ENCODE data around the gene HOXB2.

The HOXB2 gene

DNA sequence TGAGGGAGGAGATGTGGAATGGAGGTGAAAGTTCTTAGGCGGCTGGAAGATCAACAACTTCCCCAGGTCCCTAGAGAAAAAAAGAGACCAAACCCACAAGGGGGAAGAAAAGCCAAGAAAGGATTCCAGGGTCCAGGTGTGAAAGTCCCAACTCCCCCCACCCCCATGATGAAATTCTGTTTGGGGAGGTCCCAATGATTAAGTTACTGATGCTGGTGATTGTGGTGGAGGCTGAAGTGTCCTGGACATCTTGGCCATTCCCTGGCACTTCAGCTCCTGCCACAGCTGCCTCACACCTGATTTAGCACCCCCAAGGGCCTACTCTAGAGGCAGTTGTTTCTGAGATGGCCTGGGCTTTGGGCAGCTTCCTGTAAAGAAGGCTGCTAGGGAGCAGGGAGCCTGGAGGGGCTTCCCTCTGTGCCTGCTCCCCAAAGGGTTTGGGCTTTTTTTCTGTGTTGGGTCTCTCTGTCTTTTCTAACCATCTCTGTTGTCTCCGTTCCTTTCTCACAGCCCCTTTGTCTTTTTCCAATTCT, 20.2 kb upstream of the HOXB2 start:
- DNase-seq = no peak

DNA sequence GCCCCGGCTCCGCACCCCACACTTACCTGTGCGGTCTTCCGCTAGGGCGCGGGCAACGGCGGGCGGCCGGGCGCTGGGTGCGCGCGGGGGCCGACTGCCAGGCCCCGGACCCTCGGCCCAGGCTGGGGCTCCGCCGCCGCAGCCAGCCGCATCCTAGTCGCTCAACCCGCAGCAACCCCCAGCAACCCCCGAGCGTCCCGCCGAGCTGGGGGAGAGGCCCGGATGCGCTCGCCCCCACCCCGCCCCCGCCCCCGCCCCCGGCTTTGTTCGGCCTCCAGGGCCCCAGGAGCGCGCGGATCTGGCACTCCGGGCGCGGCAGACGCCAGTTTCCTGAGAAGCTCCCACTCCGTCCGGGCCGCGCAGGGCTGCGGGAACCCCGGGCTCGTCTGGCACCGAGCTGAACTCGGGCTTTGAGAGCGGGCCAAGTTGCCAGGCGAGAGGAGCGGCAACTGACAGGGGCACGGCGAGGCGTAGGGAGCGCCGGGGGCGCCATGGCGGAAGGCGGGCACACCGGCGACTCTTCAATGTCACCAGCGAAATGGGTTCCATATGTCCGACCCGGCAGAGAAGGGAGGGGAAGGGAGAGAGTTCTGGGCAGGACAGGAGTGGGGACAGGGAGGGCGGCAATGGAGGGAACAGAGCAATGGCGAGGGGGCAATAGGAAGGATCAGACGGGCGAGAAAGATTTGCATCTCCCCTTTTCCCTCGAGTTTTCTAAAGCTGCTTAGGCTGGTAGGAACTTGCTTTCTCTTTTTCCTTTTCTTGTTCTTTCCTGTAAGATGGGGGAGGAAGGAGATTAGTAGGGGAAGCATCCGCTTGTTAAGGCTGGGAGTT, 19.5 kb upstream of the HOXB2 start:
- DNase-seq = no peak

DNA sequence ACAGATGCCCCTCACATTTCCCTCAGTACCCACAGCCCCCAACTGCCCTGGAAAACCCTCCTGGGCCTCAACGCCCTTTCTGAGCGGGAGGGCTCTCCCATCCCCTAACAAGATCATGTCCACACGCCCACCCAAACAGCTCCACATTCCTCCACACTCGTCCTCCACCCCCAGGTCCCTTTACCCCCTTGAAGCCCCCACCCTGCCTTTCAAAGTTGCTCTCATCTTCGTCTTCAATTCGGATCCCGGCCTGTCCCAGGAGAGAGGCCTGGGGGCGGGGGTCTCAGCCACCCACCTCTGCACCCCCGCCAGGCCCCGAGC, 18.9 kb upstream of the HOXB2 start:
- no peak for DNase-seq

DNA sequence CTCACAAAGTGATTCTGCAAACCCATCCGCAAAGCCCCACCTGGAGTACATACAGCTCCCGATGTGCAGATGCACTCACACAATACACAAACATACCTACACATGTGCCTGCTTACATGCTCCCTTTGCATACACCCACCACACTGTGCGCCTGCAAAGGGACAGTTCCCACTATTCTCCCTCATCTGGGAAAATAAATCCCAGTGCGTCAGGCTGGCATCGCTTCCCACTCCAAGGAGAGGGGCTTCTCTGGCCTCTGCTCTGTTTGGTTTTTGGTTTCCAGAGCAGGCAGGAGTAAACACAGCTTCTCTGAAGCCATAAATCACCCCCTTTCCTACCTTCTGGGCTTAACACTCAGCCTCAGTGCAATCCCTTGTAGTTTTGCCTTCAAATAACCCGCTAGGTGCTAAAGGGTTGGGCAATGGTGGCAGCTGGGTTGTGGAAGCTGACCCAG, 18.5 kb upstream of the HOXB2 start:
- no peak for DNase-seq

DNA sequence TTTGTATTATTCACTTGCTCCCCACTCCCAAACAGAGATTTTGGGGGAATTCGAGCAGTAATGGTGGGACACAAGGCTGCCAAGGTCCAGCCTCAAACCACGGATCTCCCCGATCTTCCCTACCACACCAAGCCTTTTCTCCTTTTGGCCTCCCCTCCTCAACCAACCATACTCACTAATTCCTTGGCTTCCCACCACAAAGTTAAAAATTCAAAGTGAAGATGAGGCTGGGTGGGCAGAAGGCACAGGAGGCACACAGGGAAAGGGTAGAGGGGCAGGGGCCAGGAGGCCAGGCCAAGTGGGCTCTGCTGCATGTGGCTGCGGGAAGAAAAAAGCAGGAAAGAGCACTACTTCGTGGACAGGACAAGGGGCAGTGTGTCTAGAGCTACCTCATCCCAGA, 18.0 kb upstream of the HOXB2 start:
- no peak for DNase-seq

DNA sequence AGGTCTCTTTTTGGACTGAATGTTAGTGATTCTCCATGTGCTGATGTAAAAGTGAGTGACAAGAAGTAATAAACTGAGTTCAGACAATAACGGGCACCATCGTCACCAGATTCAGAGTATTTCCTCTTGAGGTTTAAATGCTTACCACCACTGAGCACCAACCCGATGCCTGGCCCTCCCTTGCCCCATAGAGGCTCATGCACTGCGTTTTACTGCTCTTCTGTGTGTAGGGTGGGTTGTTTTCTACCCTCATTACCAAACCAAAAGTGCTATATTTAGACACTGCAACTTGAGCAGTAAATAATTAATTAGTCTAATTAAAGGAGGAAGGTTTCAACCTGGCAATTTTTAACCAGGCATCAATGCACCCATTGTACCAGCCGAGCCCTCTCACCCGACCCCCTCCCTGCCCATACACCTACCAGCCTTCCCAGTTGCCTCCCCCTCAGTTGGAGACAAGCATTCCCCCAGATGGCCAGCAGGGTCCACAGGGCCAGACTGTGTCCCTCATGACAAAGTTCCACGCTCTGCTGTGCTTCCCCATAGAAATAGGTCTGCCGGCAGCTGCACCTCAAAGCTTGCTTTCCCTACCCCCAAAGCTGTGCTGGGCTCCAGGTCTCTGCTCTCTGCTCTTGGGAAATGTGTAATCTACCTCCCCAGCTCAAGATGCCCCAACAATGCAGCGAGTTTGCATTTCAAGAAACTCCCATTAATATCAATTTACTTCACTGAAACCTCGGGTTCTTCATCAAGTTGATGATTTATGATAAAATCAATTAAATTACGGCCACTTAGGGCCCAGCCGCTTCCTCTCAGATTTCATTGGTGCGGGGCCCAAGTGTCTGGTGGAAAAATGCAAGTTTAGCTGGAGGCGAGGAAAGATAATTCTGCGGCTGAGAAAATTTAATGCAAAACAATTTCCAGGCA, 17.2 kb upstream of the HOXB2 start:
- DNase-seq = no peak

DNA sequence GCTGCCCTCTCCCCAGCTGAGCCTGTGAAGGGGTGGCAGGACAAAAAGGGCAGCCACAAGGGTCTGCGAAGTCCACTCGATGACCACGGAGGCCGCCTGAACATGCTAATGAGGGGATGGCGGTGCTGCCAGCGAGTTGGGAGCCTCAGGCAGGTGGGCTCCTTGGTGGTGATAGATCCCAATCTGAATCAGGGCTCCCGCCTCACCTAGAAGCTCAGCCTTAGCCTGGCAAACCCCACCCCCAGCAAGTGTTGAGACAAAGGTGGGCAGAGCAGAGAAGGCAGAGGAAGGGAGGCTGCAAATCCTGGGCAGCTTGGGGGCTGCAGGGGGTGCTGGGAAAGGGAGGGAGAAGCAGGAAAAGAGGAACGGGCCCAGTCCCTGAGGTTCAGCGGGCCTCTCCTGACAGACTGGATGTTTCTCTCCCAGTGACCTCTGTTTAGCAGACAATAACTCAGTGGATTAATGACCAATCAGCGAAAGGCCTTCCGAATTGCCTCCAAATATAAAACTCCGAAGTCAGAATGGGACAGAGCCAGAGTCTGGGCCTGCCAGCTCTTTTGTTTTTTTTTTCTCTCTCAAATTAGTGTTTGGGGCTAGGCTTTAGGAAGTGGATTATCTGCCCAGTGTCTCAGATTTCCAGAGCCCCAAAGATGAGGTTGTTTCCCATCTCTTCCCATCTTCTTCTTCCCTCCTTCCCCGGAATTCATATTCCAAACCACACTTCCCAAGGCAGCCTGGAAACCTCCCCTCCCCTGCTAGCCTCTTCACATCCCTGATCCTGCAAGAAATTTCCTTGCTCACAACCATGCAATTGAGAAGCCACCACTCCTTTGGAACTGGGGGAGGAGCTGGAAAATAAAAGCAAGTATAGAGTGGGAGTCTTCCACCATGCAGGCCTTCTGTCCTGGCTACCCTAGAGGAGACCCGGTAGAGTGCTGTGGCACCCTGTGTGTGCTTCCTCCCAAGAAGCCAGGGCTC, 15.2 kb upstream of the HOXB2 start:
- no peak for DNase-seq

DNA sequence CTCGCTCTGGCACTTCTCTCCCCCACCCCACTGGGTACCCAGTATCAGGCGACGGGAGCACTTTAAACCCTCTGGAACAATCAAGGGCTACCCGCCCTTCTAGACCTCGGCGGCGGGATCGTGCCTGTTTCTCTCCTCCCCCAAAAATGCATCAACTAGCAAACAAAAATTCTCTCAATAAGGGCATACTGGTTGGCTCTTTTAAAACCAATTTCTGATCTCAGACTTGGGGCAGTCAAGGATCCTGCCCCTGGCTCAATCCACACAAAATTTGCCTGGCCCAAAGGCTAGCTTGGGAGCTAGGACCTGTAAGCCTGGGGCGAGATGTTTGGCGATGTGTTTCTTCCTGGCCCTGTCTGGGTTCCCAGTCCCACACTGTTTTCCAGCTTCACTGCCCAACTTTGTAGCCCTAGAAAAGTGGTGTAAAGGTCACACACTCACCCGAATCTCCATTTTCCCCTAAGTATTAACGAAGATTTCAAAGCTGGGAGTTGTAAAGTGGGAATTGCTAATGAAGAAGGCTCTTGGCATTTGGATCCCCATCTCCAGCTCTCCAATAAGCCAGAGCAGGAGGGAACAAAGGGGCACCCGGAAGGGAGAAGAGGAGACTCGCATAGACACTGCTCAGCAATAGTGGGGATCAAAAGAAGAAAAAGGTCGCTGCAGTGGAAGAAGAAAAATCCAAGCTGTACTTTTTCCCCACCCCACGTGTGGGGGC, 14.4 kb upstream of the HOXB2 start:
- no peak for DNase-seq

DNA sequence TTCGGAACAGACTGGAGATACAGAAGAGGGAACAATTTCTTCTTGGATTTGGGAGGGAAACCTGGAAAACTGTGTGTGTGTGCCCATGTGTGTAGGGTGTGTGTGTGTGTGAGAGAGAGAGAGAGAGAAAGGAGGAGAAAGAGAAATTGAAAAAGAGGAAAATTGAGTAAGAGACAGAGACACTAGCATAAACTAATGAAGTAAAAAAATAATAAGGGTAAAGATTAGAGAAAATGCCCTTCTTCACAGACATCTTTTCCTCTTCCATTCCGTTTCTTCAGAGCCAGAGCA, 13.9 kb upstream of the HOXB2 start:
- DNase-seq = no peak

DNA sequence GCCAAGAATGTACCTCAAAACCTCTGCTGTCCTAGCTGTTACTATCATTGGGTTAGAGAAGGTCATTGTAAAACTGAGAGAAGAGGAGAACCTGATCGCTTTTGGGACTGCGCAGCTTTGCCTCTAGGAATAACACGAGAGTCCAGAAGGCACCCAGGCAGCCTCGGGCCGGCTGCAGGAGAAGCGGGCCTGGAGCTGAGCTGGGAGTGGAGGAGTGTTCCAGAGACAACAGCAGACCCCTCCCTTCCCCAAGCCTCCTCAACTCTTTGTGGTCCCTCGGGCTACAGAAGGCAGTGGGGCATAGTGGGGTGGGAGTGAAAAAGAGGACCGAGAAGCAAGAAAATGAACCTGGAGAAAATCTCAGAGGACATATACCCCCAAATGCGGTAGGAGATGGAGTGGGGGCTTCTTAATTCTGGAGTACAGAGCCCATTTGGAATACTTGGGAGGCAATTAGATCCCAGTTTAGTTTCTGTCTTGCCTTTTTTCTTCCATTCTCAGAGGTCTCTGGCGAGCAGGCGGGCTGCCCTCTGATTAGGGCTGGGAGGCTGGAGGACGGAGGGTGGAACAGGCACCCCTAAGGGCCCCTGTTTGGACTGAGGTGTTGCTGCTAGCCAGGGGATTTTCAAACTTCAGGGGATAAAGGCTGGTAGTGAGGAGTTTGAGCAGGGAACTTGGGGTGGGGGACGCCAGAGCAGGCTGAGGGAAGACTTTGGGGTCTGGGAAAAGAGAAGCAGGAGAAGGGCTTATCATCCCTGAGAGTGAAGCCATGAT, 13.3 kb upstream of the HOXB2 start:
- DNase-seq = no peak

DNA sequence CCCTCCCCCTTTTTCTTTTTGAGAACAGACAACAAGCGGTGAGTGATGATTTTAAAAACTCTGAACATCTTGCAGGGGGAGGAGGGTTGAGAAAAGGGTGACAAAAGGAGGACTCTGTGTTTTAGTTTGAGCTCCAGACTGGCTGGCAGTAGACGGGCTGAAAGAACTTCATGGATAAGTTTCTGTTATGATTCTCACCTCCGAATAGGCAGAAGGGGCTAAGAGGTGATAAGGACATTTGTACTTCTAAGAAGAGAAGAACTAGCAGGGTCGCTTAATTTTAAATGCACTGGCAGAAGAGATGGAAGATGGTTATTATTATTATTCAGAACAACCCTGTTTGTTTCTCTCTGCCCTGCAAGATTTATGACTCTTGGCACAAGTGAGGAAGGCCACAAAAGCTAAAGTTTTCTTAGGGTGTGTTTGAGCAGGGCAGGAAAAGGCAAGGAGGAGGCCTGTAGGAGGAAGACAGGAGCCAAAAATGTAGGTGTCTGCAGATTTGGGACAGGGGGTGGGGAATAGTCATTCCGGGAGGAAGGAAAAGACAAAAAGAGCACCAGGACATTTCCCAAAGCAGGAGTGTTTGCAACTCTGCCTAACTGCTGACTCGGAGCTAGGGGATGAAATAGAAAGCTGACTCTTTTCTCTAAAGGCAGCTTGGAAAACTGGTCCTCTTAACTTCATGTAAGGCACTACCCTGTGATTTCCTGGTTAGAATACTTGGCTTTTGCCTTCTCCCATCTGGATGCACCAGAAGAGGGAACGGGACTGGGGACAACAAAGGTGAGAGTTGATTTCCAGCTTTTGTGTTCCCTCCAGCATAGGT, 11.9 kb upstream of the HOXB2 start:
- no peak for DNase-seq

DNA sequence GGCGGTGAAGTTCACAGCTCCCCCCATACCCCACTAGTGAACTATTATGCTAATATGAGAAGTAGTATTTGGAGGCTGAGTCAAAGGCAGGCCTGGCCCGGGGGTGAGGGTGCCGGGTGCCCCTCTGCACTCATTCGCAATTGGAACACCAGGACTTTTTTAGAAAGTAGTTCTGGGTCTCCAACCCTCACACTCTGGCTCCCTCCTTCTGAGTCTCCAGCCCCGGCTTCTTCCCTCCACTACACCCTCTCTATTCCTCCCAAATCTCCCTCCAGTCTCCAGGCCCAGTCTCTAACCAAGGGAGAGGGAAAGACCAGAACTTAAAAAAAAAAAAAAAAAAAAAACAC, 11.3 kb upstream of the HOXB2 start:
- DNase-seq = no peak

DNA sequence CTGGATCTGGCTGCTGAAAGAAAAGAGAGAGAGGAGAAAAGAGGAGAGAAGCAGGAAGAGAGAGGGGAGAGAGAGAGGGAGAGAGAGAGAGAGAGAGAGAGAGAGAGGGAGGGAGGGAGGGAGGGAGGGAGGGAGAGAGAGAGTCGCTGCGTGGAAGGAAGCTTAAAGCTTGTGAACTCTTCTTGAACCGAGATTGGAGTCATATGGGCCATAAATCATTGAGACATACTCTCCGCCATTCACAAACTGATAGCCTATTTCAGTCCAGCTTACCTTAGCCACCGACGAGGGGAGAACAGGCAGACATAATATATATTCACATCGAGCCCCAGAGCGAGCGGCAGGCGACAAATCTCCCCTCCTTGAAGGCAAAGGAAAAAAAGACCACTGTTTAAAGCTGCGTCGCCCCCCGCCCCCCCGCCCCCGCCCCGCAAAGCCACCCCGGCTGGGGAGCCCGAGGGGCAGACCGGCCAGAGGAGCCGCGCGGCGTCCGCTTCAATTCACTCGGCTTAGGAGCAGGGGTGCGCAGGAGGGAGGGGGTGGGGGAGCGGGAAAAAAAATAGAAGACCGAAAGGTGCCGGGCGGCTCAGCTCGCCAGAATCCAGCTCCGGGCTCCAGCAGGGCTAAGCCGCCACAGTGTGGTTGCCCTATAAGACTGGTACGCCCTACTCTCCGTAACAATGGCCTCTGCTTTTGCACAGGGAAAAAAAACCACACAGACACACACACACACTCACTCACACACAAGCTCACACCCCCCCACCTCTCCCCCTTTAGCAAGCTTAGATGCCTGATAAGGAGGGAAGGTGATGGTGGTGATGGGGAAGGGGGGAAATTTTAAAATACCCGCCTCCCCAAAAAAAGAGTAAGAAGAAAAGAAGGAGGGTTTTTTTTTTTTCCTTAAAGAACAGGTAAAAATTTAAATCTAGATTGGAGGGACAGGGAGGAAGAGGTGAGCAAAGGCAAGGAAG, 10.6 kb upstream of the HOXB2 start:
- DNase-seq = no peak

DNA sequence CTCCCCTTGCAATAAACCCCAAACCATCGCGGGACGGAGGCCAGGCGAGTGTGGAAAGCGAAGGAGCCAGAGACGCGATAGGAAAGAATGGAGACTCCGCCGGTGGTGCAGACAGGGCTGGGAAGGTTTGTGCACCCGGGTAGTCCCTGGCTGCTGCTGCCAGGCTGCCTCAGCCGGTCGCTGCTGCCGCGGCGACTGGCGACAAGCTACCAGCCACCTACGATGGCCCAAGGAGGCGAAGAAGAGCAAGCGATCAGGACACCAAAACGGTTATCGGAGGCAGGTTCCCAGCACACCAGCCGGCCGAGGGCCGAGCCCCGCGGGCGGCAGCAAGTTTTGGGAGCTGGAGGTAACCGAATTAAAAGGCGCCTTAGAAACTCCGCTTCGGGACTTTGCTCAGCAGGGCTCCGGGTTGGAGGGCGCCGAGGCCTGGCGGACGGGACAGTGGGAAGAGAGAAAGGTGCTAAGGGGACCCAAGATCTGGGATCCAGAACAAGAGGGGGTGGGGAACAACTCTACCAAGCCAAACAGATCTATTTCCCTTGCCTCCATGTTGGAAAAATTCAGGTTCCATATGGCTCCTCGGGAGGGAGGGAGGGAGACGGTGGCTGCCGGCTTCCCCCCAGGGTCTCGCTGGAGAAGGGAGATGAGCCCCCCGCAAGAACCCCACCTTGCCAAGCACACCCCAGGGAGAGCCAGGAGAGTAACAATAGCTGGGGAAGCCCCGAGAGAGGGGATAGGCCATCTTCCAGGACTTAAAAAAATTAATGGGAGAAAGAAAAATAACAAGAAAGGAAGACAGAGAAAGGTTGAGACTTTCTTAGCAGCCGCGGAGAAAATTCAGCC, 9.7 kb upstream of the HOXB2 start:
- no peak for DNase-seq

DNA sequence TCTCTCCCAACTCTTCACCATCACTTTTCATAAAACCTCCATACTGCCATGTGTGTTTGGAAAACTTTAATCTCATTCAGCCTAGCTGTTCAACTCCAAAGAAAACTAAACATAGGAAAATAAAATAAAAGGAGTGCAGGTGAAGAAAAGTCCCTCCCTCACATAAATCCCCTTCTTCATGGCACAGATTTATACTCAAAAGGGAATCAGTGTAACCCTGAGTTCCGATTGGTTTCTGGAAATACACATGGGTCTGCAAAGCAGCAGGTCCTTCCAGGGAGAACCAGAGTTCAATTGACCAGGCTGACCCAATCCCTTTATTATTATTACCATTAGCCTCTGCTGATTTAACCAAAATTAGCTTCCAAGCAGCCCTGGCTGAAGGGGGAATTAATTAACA, 8.9 kb upstream of the HOXB2 start:
- DNase-seq = no peak

DNA sequence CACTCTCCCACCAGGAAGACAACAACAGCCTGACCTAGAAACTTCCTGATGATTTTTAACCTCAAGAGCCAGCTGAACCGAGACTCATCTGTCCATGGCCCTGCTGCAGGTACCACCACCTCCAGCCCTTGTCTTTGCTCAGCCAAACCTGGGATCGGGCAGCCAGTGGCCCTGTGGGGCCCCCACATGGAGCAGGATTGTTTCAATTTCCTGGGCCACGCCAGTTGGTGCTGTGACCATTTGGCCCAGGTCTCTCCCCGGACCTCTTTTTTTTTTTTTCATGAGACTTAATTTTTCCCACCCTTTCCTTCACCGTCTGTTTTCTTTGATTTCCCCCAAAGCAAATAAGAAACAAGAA, 8.3 kb upstream of the HOXB2 start:
- no peak for DNase-seq

DNA sequence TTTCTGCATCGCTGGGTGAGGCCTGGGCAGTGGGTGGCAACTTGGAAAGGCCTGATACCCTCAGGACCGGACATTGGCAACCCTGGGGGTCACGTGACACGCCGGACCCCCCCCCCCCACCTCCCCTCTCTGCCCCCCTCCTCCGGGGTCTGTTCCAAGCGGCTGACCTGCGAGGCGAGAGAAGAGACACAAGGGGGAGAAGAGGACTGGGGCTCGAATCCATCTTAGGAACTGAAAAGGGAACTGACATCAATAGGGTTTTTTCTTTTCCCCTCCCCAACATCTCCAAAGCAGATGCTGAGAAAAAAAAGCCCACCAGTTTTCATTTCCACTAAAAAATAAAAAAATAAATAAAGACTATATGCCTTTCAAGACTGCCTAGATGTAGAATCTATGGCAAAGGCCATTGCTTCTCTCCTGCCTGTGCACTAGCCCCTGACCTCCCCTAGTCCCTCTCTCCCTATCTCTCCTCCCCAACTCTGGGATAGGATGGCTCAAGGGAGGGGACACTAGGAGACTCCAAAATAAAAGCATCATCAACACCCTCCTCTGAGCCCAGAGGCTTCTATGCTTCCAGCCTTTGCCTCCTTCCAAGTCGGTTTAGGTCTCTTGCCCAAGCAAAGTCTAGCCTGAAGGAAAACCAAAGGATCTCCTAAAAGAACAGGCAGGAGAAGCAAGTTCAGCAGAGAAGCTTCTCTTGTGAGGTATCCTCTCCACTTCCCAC, 7.7 kb upstream of the HOXB2 start:
- DNase-seq = no peak

Measured in stimulated activated CD4-positive, alpha-beta T cell treated with anti-CD3 and anti-CD28 coated beads, Interleukin-4, amount 100 ng/mL, for 24 hours (primary cell).